ENCODE data around the gene JAG2. TPM values are rescaled to one million over a fixed set of nuclear protein-coding genes. Genes with fewer than 3 reads are reported as not detected.

The JAG2 gene
- total RNA-seq, 1 donor from 2014 or later: 0.44 TPM

DNA sequence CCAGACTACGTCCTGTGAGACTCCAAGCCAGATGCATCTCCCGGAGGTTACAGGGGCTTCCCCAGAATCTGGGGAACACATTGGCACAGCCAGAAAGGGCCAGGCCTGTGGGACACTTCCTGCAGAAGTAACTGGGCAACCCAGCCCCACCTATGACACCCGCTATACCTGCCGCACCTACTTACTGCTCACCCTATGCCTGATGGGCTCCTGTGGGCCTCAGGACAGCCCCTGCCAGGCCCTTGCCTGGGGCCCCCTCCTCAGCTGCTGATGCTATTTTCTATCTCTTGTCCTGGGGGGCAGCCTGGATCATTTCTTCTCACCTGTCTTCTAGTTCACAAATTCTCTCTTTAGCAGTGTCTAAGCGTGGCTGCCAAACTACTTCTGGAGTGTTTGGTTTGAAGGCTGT, 28.7 kb downstream of the JAG2 start:
- intact Hi-C loops (cut with micrococcal nuclease): no loop called here
- CTCF ChIA-PET: no interaction called here
- POLR2A ChIA-PET: no interaction called here
- Mint-ChIP-seq H3K9me3 (peaks cover 5% of the 10 kb centered on the region), H3K4me3 (no peak overlapping the region), H3K27me3 (peaks cover 1% of the 10 kb centered on the region), H3K27ac (no peak overlapping the region), H3K36me3 (ENCODE audit: low read depth) (no peaks in the 10 kb centered on the region), H3K4me1 (no peaks in the 10 kb centered on the region)
- TF ChIP-seq, protein P1, sequence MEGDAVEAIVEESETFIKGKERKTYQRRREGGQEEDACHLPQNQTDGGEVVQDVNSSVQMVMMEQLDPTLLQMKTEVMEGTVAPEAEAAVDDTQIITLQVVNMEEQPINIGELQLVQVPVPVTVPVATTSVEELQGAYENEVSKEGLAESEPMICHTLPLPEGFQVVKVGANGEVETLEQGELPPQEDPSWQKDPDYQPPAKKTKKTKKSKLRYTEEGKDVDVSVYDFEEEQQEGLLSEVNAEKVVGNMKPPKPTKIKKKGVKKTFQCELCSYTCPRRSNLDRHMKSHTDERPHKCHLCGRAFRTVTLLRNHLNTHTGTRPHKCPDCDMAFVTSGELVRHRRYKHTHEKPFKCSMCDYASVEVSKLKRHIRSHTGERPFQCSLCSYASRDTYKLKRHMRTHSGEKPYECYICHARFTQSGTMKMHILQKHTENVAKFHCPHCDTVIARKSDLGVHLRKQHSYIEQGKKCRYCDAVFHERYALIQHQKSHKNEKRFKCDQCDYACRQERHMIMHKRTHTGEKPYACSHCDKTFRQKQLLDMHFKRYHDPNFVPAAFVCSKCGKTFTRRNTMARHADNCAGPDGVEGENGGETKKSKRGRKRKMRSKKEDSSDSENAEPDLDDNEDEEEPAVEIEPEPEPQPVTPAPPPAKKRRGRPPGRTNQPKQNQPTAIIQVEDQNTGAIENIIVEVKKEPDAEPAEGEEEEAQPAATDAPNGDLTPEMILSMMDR (IDR thresholded peaks at IDR 0.05): no peak
- no peak for DNase-seq
- no peak for ATAC-seq (ENCODE audit: low read depth)

DNA sequence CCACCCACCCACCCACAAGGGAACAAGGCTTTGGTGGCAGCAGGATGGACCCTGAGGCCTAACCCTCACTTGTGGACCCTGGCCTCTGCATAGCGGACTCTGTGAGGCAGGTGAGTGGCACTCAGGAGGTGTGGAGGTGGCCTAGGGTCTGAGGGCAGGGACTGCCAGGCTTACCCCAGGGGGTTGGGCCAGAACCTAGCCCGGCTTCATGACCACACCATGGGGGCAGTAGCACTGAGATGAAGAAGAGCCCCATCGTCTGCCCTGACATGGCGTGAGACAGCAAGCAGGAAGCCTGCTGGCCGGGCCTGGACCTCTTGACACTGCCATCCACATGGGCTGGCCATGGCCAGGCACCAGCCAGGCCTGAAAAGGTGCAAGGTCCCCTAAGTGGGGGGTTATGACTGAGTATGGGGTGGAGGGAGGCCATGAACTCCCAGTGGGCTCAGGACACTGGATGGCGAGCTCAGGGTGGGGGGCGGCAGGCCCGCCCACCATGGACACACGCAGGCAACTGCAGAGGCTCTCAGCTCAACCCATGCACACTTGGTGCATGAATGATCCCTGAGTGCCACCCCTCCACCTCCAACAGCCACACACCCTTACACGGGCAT, 29.3 kb downstream of the JAG2 start:
- H3K4me1 Mint-ChIP-seq: no peaks in the 10 kb centered on the region
- ATAC-seq (ENCODE audit: low read depth): no peak
- H3K36me3 Mint-ChIP-seq (ENCODE audit: low read depth): no peaks in the 10 kb centered on the region
- H3K4me3 Mint-ChIP-seq: no peak overlapping the region
- ChIA-PET POLR2A (no interaction called here), CTCF (no interaction called here)
- H3K27ac Mint-ChIP-seq: no peak overlapping the region
- H3K9me3 Mint-ChIP-seq: peaks cover 5% of the 10 kb centered on the region
- intact Hi-C loops (cut with micrococcal nuclease): no loop called here
- TF ChIP-seq, protein P1 (IDR thresholded peaks at IDR 0.05): no peak
- no peak for DNase-seq
- peaks cover 7% of the 10 kb centered on the region for H3K27me3 Mint-ChIP-seq

DNA sequence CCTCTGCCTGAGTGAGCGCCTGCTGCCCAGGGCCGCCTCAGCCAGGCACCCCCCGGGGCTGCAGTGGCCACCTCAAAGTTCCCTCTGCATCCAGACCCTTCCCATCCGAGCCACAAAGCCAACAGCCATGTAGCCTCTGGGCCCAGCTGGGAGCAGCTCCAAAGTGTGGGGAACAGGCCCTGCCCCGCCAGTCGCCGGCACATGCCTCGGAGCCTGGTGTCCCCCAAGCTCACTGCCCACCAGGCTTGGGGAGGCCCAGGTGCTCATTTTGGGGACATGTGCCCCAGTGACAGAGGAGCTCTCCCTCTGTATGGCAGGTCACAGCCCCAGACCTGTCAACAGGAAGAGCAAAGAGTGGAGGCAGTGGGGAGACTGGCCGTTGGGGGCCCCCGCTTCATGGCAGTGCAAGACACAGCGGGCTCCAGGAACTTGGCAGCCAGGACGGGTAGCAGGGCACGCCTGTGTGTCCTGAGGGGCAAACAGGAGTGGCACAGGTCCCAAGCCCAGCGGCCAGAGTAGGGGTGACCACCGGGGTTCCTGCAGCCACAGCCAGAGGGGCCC, 29.9 kb downstream of the JAG2 start:
- intact Hi-C loops (cut with micrococcal nuclease): no loop called here
- no peak overlapping the region for H3K27ac Mint-ChIP-seq
- ChIA-PET POLR2A (no interaction called here), CTCF (no interaction called here)
- no peak for ATAC-seq (ENCODE audit: low read depth)
- no peaks in the 10 kb centered on the region for H3K36me3 Mint-ChIP-seq (ENCODE audit: low read depth)
- TF ChIP-seq, protein P1 (IDR thresholded peaks at IDR 0.05): no peak
- H3K9me3 Mint-ChIP-seq: peaks cover 5% of the 10 kb centered on the region
- no peak for DNase-seq
- H3K4me3 Mint-ChIP-seq: no peak overlapping the region
- H3K27me3 Mint-ChIP-seq: peaks cover 7% of the 10 kb centered on the region
- no peaks in the 10 kb centered on the region for H3K4me1 Mint-ChIP-seq

DNA sequence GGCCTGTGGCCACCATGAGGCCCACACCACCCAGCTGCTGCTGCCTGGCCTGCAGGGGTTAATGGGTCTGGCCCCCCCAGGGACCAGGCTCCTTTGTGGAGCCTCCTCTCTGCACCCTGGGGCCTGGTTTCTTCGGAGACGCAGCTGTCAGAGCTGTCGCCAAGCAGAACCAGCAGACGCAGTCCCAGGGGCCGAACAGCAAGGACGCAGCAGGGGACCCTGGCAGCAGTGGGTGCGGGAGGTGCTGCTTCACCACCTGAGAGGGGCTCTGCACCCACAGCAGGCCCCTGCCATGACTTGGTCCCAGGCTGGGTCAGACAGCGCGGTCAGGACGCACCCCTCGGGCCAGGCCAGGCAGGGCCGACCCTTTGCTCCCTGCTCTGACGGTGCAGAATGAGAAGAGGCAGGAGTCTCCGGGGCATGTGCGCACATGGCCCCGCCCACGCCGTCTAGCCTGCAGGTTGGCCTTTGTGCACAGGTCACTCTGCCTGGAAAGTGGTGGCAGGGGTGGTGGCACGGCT, 30.5 kb downstream of the JAG2 start:
- Mint-ChIP-seq H3K9me3 (peaks cover 5% of the 10 kb centered on the region), H3K27me3 (peaks cover 7% of the 10 kb centered on the region), H3K4me3 (no peak overlapping the region), H3K27ac (no peak overlapping the region), H3K4me1 (no peaks in the 10 kb centered on the region), H3K36me3 (ENCODE audit: low read depth) (no peaks in the 10 kb centered on the region)
- intact Hi-C loops (cut with micrococcal nuclease): no loop called here
- ChIA-PET POLR2A (no interaction called here), CTCF (no interaction called here)
- ATAC-seq (ENCODE audit: low read depth): no peak
- TF ChIP-seq, protein P1 (IDR thresholded peaks at IDR 0.05): no peak
- no peak for DNase-seq

DNA sequence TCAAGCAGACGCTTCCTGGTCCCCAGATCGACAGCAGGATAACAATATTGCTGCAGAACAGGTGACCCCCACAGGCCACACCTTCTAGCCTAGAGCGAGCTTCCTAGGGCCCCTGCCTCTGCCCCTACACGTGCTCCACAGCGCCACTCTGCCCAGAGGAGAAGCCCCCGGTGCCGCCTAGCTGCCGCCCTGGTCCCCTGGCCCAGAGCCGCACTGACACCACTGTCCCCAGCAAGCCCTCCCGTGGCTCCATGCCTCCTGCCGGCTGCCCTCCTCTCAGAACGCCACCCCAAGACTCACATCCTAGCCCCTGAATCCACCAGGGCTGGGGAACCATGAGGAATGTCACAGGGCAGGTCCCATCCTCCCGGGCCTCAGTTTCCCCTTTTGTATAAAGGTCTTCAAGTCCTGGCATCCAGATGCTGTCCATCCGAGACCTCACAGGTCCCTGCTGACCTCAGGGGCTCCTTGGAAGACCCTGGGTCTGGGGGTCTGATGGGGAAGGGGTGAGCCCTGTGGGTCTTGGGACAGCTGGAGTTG, 31.0 kb downstream of the JAG2 start:
- no peak overlapping the region for H3K4me3 Mint-ChIP-seq
- TF ChIP-seq, protein P1 (IDR thresholded peaks at IDR 0.05): no peak
- ChIA-PET CTCF (no interaction called here), POLR2A (no interaction called here)
- intact Hi-C loops (cut with micrococcal nuclease): no loop called here
- ATAC-seq (ENCODE audit: low read depth) (no peak), DNase-seq (no peak)
- H3K9me3 Mint-ChIP-seq: peaks cover 8% of the 10 kb centered on the region
- peaks cover 7% of the 10 kb centered on the region for H3K27me3 Mint-ChIP-seq
- H3K27ac Mint-ChIP-seq: no peak overlapping the region
- no peaks in the 10 kb centered on the region for H3K36me3 Mint-ChIP-seq (ENCODE audit: low read depth)
- no peaks in the 10 kb centered on the region for H3K4me1 Mint-ChIP-seq

Data from activated B cell treated with CpG ODN at 0.5 μM for 24 hours (primary cell).